HG02981 (cell line): ENCODE data around the gene DLG2.

ENCODE experiments used
- ATAC-seq: cut with Tn5 transposase; IDR thresholded peaks from one replicate; pipeline ENCODE4 v1.9.1; 2021; ENCODE audit warnings: mild to moderate bottlenecking, moderate library complexity; ENCODE audit not compliant: unreplicated experiment

The DLG2 gene

GRCh38 chr11:83543706-83544439 lies 2083.3 kb downstream of the DLG2 start:
- ATAC-seq: no peak

GRCh38 chr11:83542861-83543260 lies 2084.3 kb downstream of the DLG2 start:
- ATAC-seq: no peak

- ATAC-seq: no peak
These were observed 2086.4 kb downstream of the DLG2 start for GRCh38 chr11:83540728-83541127.

DNA sequence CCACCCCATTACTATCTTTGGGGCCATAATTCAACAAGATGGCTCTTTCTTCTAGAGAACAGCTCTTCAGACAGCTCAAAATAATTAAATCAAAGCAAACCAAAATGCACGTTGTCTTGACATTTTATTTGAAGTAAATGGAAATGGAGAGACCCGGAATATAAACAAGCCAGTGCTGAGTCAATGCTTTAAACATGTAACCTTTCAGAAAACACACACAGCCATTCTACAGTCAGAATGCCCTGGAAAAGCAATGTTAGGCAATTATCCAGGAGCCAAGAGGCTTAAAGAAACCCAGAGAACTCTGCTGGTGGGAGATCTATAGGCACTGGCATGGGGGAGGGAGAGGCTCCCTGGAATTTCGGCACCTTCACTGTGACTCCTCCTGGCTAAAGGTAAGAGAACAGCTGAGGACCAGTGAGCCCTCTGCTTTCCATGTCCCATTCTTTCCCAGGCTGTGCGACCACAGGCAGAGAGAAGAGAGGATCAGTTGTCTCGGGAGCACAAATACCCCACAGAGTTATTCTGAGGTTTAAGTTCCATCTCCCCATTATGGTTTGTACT lies 2086.9 kb downstream of the DLG2 start:
- no peak for ATAC-seq

- no peak for ATAC-seq
These were observed 2088.9 kb downstream of the DLG2 start for GRCh38 chr11:83538286-83538685.

GRCh38 chr11:83537131-83537610 lies 2090.0 kb downstream of the DLG2 start:
- no peak for ATAC-seq

GRCh38 chr11:83533166-83533565 lies 2094.0 kb downstream of the DLG2 start:
- no peak for ATAC-seq

DNA sequence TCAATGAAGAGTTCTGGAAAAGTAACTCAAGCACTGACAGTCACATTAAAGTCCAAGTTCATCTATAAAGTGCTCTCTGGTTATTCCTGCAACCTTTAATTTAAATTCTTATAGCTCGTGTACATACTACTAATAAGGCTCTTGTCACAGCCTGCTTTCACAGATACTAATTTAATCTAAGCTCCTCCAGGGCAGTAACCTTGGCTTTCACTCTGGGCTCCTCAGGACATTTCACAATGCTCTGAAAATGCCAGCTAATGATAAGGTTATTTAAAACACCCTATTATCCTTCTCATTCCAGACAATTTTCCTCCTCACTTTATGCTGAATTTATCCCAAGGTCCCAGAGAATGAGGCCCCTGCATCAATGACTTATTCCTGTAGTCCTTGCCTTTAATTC lies 2098.3 kb downstream of the DLG2 start:
- no peak for ATAC-seq

GRCh38 chr11:83528225-83528624 lies 2098.9 kb downstream of the DLG2 start:
- no peak for ATAC-seq

GRCh38 chr11:83523676-83524075 lies 2103.5 kb downstream of the DLG2 start:
- no peak for ATAC-seq

DNA sequence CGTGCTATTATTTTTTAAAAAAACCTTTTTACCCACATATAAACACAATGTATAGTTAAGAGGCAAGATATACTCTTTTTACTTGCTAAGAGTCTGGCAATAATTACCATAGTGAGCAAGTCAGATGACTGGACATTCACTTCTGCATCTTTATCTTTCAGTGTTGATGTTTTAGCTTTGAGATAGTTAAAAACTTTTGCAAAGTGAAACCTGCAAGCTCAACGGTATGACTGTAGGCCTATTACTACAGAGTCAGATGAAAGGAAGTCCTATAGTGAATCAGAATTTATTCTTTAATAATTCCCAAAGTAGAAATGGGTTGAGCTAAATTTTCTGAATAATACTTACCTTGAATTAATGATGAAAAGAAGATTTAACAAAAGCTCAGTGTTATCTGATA lies 2104.2 kb downstream of the DLG2 start:
- ATAC-seq: no peak

- no peak for ATAC-seq
These were observed 2105.2 kb downstream of the DLG2 start for GRCh38 chr11:83521647-83522596.

- no peak for ATAC-seq
These were observed 2106.3 kb downstream of the DLG2 start for GRCh38 chr11:83520849-83521248.

- no peak for ATAC-seq
These were observed 2115.5 kb downstream of the DLG2 start for GRCh38 chr11:83511646-83512045.

GRCh38 chr11:83510530-83511460 lies 2116.3 kb downstream of the DLG2 start:
- ATAC-seq: no peak

DNA sequence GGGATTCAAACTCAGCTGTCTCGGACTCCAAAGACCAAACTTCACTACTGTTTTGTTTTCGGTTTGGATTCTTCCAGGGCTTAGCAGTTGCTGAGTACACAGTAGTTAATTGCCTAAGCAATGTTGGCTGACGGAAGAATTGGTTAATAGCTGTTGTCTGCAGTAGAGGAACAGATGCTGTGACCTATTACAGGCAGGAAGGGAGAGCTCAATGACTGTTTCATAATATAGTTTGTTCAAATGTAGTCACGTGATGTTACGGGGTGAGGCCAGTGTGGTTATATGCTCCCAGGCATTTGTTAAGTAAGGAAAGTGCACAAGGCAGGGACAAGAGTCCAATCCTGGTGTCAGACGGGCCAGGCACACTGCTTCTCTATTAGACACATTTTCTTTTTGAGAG lies 2118.3 kb downstream of the DLG2 start:
- no peak for ATAC-seq

GRCh38 chr11:83502041-83502440 lies 2125.1 kb downstream of the DLG2 start:
- ATAC-seq: no peak

DNA sequence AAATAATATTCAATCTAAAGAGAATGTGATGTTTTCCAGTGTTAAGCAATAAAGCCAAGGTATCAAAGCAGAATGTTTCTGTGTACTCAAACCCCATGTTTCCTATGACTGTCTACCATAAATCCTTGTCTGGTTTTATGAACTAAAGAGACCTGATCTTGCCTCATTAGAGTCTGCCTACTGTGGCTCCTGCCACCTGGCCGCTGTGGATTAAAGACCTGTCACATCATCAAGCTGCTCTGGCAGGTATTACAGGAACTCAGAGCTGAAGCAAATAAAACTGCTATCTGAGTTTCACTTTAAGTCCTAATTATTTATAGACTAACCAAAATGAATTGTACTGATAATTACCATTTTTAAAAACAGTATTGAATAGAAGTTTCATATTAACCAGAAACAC lies 2133.2 kb downstream of the DLG2 start:
- ATAC-seq: no peak

DNA sequence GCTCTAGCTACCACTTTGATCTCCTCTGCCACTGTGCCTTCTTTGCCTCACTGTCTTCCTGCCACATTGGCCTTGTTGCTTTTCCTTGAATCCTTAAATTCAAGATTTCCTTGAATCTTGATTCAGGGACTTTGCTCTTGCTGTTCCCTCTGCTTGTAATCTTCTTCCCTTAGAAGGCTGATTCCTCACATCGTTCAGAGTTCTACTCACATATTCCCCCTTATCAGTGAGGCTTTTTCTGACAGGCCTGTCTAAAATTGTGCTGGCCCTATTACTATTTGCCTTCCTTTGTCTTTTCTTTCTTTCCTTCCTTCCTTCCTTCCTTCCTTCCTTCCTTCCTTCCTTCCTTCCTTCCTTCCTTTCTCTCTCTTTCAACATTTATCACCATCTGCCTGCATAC lies 2134.1 kb downstream of the DLG2 start:
- no peak for ATAC-seq

DNA sequence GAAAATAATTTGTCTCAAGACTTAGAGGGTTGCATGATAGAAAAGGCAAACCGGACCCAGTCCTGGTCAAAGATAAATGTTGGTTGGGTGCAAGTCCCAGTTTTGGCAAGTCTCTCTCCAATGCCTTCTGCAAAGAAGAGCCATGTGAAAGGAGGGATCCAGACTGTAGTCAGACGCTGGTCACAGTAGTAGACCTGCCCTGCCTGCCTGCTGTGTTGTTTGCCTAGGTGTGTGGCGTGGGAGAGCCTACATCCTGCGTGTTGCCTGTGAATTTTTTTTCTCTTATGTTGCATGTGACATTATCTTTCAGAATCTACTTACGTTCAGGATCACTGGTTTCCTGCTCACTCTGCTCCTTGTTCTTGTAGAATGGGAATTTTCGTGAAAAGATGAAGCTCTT lies 2143.3 kb downstream of the DLG2 start:
- ATAC-seq: no peak

DNA sequence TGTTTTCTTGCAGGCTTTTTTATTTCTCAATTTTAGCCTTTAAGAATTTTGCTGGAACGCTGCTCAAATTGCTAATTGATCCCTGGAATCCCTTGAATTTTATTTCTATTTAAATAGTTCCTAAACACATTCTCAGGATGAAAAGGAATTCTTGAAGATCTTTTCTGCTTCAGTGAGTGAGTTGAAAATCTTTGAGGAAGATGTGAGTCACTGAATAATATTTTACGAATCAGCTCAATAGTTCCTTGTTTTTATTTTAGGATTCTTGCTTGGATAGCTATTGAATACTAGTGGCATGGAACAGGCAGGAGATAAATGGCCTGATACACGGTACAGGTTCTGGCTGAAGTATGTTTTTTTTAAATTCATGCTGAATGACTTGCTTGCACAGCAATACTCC lies 2146.3 kb downstream of the DLG2 start:
- ATAC-seq: no peak
